Measurements from ENCODE around the gene PRUNE2.

PRUNE2 gene

DNA sequence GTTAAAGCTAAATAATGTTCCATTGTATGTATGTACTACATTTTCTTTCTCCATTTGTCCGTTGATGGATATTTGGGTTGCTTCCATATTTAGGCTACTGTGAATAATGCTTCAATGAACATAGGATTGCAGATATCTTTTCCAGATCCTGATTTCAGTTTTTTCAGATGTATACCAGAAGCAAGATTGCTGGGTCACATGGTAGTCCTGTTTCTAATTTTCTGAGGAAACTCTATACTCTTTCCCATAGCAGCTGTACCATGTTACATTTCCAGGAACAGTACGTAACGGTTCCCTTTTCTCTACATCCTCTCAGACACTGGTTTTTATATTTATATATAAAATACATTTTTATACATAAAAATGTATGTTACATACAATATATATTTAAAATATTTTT lies 325.1 kb downstream of the PRUNE2 start:
- TF ChIP-seq, protein P1, sequence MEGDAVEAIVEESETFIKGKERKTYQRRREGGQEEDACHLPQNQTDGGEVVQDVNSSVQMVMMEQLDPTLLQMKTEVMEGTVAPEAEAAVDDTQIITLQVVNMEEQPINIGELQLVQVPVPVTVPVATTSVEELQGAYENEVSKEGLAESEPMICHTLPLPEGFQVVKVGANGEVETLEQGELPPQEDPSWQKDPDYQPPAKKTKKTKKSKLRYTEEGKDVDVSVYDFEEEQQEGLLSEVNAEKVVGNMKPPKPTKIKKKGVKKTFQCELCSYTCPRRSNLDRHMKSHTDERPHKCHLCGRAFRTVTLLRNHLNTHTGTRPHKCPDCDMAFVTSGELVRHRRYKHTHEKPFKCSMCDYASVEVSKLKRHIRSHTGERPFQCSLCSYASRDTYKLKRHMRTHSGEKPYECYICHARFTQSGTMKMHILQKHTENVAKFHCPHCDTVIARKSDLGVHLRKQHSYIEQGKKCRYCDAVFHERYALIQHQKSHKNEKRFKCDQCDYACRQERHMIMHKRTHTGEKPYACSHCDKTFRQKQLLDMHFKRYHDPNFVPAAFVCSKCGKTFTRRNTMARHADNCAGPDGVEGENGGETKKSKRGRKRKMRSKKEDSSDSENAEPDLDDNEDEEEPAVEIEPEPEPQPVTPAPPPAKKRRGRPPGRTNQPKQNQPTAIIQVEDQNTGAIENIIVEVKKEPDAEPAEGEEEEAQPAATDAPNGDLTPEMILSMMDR (IDR thresholded peaks at IDR 0.05; ENCODE audit: low read depth, low read length), result no peak
- in situ Hi-C loops (cut with HindIII; ENCODE audit: low sequenced_read_pairs), result no loop called here
- no peak for DNase-seq (ENCODE audit: low read depth, low spot score)

DNA sequence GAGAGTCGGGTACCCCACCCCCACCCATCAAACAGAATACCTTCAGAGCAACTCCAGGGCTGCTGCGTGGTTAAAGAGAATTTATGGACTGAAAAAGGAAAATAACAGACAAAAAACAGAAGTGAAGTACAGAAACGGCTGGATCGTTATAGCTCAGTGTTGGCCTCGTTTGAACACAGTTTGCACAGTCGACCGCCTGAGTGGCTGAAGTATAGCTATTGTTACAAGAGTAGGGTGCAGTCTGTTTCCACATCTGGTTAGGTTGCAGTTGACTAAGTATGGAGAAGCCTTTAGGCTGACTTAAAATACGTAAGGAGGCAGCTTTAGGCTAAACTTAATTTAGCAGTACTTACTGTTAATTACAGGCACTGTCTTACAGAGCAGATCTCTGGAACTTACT lies 325.7 kb downstream of the PRUNE2 start:
- in situ Hi-C loops (cut with HindIII; ENCODE audit: low sequenced_read_pairs), result no loop called here
- H3K4me3 ChIP-seq (ENCODE audit: low read depth, low read length), result no peak overlapping the region

More for the DNA sequence above, 325.1 kb downstream of the PRUNE2 start:
- no peak overlapping the region for H3K4me3 ChIP-seq (ENCODE audit: low read depth, low read length)

DNA sequence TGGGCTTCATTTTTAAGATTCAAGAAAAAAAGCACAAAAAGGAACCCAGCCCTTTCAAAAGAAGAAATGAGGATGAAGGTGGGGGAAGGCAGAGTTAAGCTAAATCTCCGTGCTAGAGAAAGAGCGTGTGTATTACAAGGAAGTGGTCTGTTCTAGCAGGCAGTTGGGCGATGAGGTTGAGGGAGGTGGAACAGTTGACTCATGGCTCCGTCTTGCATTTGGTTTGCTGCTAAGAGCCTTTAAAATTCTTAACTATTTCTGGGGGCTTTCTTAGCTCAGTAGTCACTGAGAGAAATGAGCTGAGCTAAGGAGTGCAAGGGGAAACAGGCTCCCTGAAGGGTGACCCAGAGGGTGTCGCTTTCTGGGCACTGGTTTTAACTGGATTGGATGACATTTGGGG lies 329.6 kb downstream of the PRUNE2 start:
- DNase-seq (ENCODE audit: low read depth, low spot score), result peak; percentile 92
- H3K4me3 ChIP-seq (ENCODE audit: low read depth, low read length), result no peak overlapping the region
- TF ChIP-seq, protein P1 (IDR thresholded peaks at IDR 0.05; ENCODE audit: low read depth, low read length), result no peak
- in situ Hi-C loops (cut with HindIII; ENCODE audit: low sequenced_read_pairs), result no loop called here

More for the DNA sequence above, 325.7 kb downstream of the PRUNE2 start:
- TF ChIP-seq, protein P1 (IDR thresholded peaks at IDR 0.05; ENCODE audit: low read depth, low read length), result no peak
- DNase-seq (ENCODE audit: low read depth, low spot score), result no peak

DNA sequence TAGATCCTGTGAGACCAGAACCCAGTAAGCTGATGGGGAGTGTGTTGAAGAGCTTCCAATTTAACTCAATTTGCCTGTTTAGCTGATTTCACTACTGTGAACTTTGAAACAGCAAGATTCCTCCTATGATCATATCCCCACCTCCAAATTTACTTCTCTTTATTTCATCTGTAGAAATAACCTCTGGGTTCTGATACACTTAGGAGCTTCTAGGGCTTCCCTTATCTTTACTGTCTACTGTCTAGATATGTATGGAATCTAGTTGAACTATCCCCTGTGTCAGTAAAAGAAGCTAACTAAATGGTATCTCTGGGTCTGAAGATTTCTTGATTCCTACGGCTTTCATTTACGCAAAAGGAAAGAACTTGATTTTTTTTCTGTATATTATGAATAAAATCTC lies 330.2 kb downstream of the PRUNE2 start:
- TF ChIP-seq, protein P1 (IDR thresholded peaks at IDR 0.05; ENCODE audit: low read depth, low read length), result no peak
- in situ Hi-C loops (cut with HindIII; ENCODE audit: low sequenced_read_pairs), result no loop called here
- DNase-seq (ENCODE audit: low read depth, low spot score), result no peak
- H3K4me3 ChIP-seq (ENCODE audit: low read depth, low read length), result no peak overlapping the region

DNA sequence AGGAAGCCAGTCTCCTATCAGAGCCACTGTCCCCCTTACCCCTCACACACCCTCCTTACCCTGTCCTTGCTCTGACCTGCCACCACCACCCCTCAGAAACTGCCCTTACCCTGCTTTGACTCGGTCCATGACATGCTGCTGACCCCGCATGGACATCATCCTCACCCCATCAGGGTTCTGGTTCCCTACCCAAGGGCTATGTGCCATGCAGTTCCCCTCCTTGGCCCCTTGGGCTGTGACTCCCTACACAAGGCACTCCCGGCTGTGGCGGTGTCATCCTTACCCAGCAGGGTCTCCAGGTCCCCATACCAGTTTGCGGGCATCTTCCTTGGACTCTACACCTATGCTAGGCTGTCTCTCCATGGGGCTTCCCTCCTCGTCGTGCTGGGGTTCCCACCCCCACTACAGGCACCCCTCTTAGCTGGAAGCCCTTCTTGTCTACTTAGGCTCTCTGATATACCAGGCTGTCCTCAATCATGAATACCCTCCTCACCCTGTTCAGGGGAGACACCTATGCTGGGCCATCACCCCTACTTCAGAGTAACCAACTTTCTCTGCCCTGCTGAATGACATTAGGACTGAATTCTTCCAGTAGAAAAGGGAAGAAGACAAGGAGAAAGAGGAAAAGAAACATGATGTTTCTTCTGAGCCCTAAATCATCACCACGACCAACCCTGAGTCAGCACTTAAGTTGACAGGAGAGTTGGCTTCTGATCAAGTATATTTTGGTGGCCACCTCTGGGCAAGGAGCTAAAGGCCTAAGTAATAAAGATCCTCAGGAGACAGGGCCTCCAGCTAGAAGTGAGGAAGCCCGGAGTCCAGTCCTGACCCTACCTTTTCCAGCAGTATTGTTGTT lies 331.8 kb downstream of the PRUNE2 start:
- in situ Hi-C loops (cut with HindIII; ENCODE audit: low sequenced_read_pairs), result no loop called here
- TF ChIP-seq, protein P1 (IDR thresholded peaks at IDR 0.05; ENCODE audit: low read depth, low read length), result no peak
- H3K4me3 ChIP-seq (ENCODE audit: low read depth, low read length), result no peak overlapping the region
- no peak for DNase-seq (ENCODE audit: low read depth, low spot score)

DNA sequence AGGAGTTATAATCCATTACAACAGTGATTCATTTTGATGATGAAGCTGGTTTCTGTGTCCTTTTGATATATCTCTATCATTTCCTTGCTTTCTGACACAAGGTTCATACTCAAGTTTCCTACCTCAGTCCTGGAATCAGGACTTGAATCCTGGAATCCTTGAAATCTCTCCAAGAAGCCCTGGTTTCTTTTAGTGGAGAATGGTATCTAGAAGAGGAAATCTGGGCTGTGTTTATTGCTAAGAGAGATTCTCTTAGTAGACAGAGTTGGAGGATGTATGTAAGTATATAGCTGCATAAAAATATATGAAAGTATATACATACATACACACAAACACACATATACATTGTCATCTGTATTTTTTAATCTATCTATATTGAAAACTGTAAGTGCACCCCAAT lies 332.5 kb downstream of the PRUNE2 start:
- DNase-seq (ENCODE audit: low read depth, low spot score), result no peak
- in situ Hi-C loops (cut with HindIII; ENCODE audit: low sequenced_read_pairs), result no loop called here
- no peak overlapping the region for H3K4me3 ChIP-seq (ENCODE audit: low read depth, low read length)
- TF ChIP-seq, protein P1 (IDR thresholded peaks at IDR 0.05; ENCODE audit: low read depth, low read length), result no peak
